Measurements from ENCODE around the gene FAM180B. TPM values are rescaled to one million over a fixed set of nuclear protein-coding genes. Genes with fewer than 3 reads are reported as not detected.

FAM180B gene
- total and polyA plus RNA-seq, 2 of the 13 experiments (the other 11 are each of a cell fraction or from before 2014, with no cell fraction given) = 0.40 to 1.0 TPM

GRCh38 chr11:47578524-47579494, 7.7 kb upstream of the FAM180B start, which contains the start of the genes KBTBD4 and NDUFS3 (continued):
- TF ChIP-seq ZNF709 (CRISPR knock-in tag; IDR thresholded peaks at IDR 0.05) (peak; percentile 97), NCOA5 (CRISPR knock-in tag; IDR thresholded peaks at IDR 0.05) (no peak), HCFC1 (IDR thresholded peaks at IDR 0.05; ENCODE audit: low read depth, low read length) (peak; percentile 89), EZH2 (conservative IDR thresholded peaks at IDR 0.05; ENCODE audit: low read depth, low read length) (no peak), ZNF207 (IDR thresholded peaks at IDR 0.05; ENCODE audit: borderline replicate concordance) (no peak), ZNF749 (CRISPR knock-in tag; IDR thresholded peaks at IDR 0.05; ENCODE audit: borderline replicate concordance) (0 out of 2 replicates have a peak, but pooled peaks have one; percentile 19), GTF3A (CRISPR knock-in tag; conservative IDR thresholded peaks at IDR 0.05) (0 out of 2 replicates have a peak, but pooled peaks have one; percentile 96), JUN (CRISPR knock-in tag; IDR thresholded peaks at IDR 0.05) (peak; percentile 80; the same call in 1 of the 2 replicates), ZBTB40 (IDR thresholded peaks at IDR 0.05) (peak; percentile 99), ZBTB40 (CRISPR knock-in tag; IDR thresholded peaks at IDR 0.05) (peak; percentile 89), ZNF737 (CRISPR knock-in tag; IDR thresholded peaks at IDR 0.05; ENCODE audit: borderline replicate concordance) (0 out of 2 replicates have a peak, but pooled peaks have one; percentile 23), ZNF501 (CRISPR knock-in tag; IDR thresholded peaks at IDR 0.05) (peak; percentile 99), CBX2 (IDR thresholded peaks at IDR 0.05; ENCODE audit: low read depth, low read length) (no peak), CBX2 (CRISPR knock-in tag; IDR thresholded peaks at IDR 0.05; ENCODE audit: low read depth) (no peak), ATF7-NPFF (CRISPR knock-in tag; IDR thresholded peaks at IDR 0.05; ENCODE audit: low read depth) (peak; percentile 94), ZNF382 (CRISPR knock-in tag; IDR thresholded peaks at IDR 0.05; ENCODE audit: borderline replicate concordance) (no peak), ZNF816 (CRISPR knock-in tag; IDR thresholded peaks at IDR 0.05; ENCODE audit: borderline replicate concordance) (no peak)
- TF ChIP-seq, protein P1, sequence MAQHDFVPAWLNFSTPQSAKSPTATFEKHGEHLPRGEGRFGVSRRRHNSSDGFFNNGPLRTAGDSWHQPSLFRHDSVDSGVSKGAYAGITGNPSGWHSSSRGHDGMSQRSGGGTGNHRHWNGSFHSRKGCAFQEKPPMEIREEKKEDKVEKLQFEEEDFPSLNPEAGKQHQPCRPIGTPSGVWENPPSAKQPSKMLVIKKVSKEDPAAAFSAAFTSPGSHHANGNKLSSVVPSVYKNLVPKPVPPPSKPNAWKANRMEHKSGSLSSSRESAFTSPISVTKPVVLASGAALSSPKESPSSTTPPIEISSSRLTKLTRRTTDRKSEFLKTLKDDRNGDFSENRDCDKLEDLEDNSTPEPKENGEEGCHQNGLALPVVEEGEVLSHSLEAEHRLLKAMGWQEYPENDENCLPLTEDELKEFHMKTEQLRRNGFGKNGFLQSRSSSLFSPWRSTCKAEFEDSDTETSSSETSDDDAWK (CRISPR knock-in tag; IDR thresholded peaks at IDR 0.05) = no peak
